ENCODE data around the gene SSPN. TPM values are rescaled to one million over a fixed set of nuclear protein-coding genes. Genes with fewer than 3 reads are reported as not detected.

SSPN gene
- total RNA-seq = 10 to 100 TPM; 31.5 to 76.7 (median 45.0) TPM

- Histone ChIP-seq H3K9me3 (no peaks in the 10 kb centered on the region), H3K27me3 (no peaks in the 10 kb centered on the region), H3K4me3 (peak within 1 kb of the TSS; percentile 48 to 50), H3K4me1 (no peaks in the 10 kb centered on the region), H3K27ac (peak within 1 kb of the TSS; percentile 85 to 86), H3K36me3 (no peaks in the 10 kb centered on the region)
- no peak for TF ChIP-seq CTCF (IDR thresholded peaks at IDR 0.05)
- TF ChIP-seq POLR2A (IDR thresholded peaks at IDR 0.05) = no peak
- peak; percentile 74 to 78 for DNase-seq
- intact Hi-C loops (cut with DNase I; ENCODE audit: low total_unique reads) = no loop called here
Observed at GRCh38 chr12:26195250-26195640, at the start of gene SSPN. TSS of gene SSPN (plus strand) at chr12:26195573. CDS start at chr12:26195673, 100 bp downstream.

GRCh38 chr12:26148291-26148690 lies 47.1 kb upstream of the SSPN start:
- H3K9me3 ChIP-seq = no peaks in the 10 kb centered on the region

GRCh38 chr12:26149968-26150500 lies 45.3 kb upstream of the SSPN start:
- H3K27ac ChIP-seq = no peak overlapping the region
- H3K27me3 ChIP-seq = no peaks in the 10 kb centered on the region
- DNase-seq = no peak
- H3K4me1 ChIP-seq = peaks cover 0 to 6% of the 10 kb centered on the region in 2 donors
- intact Hi-C loops (cut with DNase I; ENCODE audit: low total_unique reads) = no loop called here
- H3K9me3 ChIP-seq = no peaks in the 10 kb centered on the region
- no peak overlapping the region for H3K4me3 ChIP-seq
- TF ChIP-seq POLR2A (IDR thresholded peaks at IDR 0.05) (no peak), CTCF (IDR thresholded peaks at IDR 0.05) (no peak)
- H3K36me3 ChIP-seq = no peaks in the 10 kb centered on the region

More at GRCh38 chr12:26148291-26148690, 47.1 kb upstream of the SSPN start:
- Histone ChIP-seq H3K4me3 (no peak overlapping the region), H3K27ac (no peak overlapping the region), H3K4me1 (no peaks in the 10 kb centered on the region), H3K36me3 (no peaks in the 10 kb centered on the region), H3K27me3 (no peaks in the 10 kb centered on the region)
- no peak for DNase-seq
- intact Hi-C loops (cut with DNase I; ENCODE audit: low total_unique reads) = no loop called here
- TF ChIP-seq POLR2A (IDR thresholded peaks at IDR 0.05) = no peak
- no peak for TF ChIP-seq CTCF (IDR thresholded peaks at IDR 0.05)

GRCh38 chr12:26150736-26151450 lies 44.5 kb upstream of the SSPN start:
- intact Hi-C loops (cut with DNase I; ENCODE audit: low total_unique reads) = no loop called here

More at GRCh38 chr12:26150736-26151450, 44.5 kb upstream of the SSPN start:
- no peaks in the 10 kb centered on the region for H3K9me3 ChIP-seq
- no peaks in the 10 kb centered on the region for H3K27me3 ChIP-seq
- no peak overlapping the region for H3K4me3 ChIP-seq
- H3K36me3 ChIP-seq = no peaks in the 10 kb centered on the region
- peaks cover 0 to 6% of the 10 kb centered on the region in 2 donors for H3K4me1 ChIP-seq
- no peak for TF ChIP-seq CTCF (IDR thresholded peaks at IDR 0.05)
- TF ChIP-seq POLR2A (IDR thresholded peaks at IDR 0.05) = no peak
- DNase-seq = no peak
- H3K27ac ChIP-seq = no peak overlapping the region
